ENCODE data around the gene NUBPL. TPM values are rescaled to one million over a fixed set of nuclear protein-coding genes. Genes with fewer than 3 reads are reported as not detected.
"Not testable (repeated sequence)": the region's sequence is repeated elsewhere in the genome, so short reads cannot be mapped to it uniquely, and the experiment has no call there.

NUBPL gene
- total RNA-seq, 4 donors from 2014 or later: 5.7 to 9.2 (median 7.2) TPM

DNA sequence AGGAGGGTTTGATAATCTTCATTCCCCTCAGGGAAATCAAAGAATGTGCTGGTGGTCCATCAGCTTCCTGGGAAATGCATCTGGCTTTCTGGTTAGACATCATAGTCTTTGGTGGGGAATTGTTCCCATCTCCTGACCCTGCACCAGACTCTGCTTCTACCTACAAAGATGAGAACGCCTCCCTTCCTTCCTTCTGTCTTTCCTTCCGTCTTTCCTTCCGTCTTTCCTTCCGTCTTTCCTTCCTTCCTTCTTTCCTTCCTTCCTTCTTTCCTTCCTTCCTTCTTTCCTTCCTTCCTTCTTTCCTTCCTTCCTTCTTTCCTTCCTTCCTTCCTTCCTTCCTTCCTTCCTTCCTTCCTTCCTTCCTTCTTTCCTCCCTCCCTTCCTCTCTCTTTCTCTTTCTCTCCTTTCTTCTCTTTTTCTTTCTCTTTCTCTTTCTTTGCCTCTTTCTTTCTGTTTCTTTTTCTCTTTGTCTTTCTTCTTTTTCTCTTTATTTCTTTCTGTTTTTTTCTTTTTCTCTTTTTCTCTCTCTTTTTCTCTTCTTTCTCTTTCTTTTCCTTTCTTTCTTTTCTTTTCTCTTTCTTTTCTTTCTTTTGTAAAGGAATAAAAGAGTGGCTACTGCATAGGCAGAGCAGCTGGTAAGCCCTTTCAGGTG is 326.9 kb downstream of the NUBPL start:
- intact Hi-C loops (cut with DNase I; ENCODE audit: low total_unique reads): no loop called here
- TF ChIP-seq, protein P1, sequence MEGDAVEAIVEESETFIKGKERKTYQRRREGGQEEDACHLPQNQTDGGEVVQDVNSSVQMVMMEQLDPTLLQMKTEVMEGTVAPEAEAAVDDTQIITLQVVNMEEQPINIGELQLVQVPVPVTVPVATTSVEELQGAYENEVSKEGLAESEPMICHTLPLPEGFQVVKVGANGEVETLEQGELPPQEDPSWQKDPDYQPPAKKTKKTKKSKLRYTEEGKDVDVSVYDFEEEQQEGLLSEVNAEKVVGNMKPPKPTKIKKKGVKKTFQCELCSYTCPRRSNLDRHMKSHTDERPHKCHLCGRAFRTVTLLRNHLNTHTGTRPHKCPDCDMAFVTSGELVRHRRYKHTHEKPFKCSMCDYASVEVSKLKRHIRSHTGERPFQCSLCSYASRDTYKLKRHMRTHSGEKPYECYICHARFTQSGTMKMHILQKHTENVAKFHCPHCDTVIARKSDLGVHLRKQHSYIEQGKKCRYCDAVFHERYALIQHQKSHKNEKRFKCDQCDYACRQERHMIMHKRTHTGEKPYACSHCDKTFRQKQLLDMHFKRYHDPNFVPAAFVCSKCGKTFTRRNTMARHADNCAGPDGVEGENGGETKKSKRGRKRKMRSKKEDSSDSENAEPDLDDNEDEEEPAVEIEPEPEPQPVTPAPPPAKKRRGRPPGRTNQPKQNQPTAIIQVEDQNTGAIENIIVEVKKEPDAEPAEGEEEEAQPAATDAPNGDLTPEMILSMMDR (IDR thresholded peaks at IDR 0.05): no peak
- no peak for TF ChIP-seq POLR2A (IDR thresholded peaks at IDR 0.05)
- DNase-seq (ENCODE audit: low spot score in 2 of 2): no peak
- H3K4me3 ChIP-seq (ENCODE audit: low read depth, poor library complexity, severe bottlenecking): no peak overlapping the region
- 88 to 89% methylated on average over 4 of the region's 4 CpGs for WGBS, 2 donors

DNA sequence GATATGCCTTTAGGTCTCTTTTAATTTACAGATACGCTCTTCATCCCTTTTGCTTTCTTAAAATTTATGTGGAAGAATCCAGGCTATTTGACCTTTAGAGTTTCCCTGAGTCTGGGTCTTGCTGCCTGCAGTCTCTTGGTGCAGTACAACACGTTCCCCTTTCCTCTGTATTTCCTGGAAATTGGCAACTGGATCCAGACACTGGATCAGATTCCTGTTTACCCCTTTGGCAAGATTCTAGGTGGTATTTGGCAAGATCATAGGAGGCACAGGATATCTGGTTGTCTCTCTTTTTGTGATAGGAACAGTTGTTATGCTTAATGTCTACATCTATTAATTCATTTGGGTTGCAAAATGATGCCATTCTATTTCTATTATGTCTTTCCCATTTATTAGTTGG is 328.1 kb downstream of the NUBPL start:
- WGBS, 2 donors: 63 to 65% methylated on average over 2 of the region's 2 CpGs
- H3K4me3 ChIP-seq (ENCODE audit: low read depth, poor library complexity, severe bottlenecking): no peak overlapping the region
- intact Hi-C loops (cut with DNase I; ENCODE audit: low total_unique reads): no loop called here
- TF ChIP-seq, protein P1 (IDR thresholded peaks at IDR 0.05): no peak
- TF ChIP-seq POLR2A (IDR thresholded peaks at IDR 0.05): no peak
- DNase-seq (ENCODE audit: low spot score in 2 of 2): no peak

DNA sequence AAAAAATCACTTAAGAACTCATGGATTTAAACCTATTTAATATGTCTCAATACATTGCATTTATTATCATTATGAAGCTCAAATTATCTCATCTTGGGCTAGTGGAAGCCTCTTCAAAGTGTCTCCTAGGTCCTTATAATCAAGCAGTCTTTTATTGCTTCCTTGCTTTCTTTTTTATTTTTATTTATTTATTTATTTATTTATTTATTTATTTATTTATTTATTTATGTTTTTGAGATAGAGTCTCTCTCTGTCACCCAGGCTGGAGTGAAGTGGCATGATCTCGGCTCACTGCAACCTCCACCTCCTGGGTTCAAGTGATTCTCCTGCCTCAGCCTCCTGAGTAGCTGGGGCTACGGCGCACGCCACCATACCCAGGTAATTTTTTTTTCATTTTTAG is 329.0 kb downstream of the NUBPL start:
- intact Hi-C loops (cut with DNase I; ENCODE audit: low total_unique reads); H3K4me3 ChIP-seq (ENCODE audit: low read depth, poor library complexity, severe bottlenecking); DNase-seq (ENCODE audit: low spot score in 2 of 2): not testable (repeated sequence)
- 98 to 99% methylated on average over 4 of the region's 4 CpGs for WGBS, 2 donors

DNA sequence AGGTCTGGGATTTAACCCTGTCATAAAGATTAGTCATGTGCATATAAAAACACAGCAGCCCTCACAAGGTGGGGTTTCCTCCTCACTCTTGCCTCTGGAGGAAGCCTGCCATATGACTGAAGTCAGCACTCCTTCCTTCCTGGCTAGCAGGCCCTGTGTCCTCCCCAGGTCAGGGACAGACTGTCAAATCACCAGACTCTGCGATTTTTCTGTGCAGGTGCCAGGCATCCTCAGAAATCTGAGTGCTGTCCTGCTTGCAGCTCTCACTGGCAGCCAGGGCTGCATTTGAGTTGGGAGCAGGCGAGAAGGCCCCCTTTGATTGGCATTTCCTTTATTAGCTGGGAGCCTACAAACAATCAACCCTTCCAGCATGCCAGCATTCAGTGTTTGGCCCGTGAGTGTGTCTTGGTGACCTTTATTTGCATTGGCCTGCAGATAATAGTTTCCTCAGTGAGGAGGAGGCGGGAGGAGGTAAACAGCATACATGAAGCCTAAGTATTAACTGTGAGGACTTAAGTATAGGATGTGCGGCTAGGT is 332.1 kb downstream of the NUBPL start:
- intact Hi-C loops (cut with DNase I; ENCODE audit: low total_unique reads): no loop called here
- no peak for DNase-seq (ENCODE audit: low spot score in 2 of 2)
- 61 to 80% methylated on average over 5 of the region's 5 CpGs for WGBS, 2 donors
- no peak overlapping the region for H3K4me3 ChIP-seq (ENCODE audit: low read depth, poor library complexity, severe bottlenecking)
- TF ChIP-seq POLR2A (IDR thresholded peaks at IDR 0.05): no peak
- TF ChIP-seq, protein P1 (IDR thresholded peaks at IDR 0.05): no peak

DNA sequence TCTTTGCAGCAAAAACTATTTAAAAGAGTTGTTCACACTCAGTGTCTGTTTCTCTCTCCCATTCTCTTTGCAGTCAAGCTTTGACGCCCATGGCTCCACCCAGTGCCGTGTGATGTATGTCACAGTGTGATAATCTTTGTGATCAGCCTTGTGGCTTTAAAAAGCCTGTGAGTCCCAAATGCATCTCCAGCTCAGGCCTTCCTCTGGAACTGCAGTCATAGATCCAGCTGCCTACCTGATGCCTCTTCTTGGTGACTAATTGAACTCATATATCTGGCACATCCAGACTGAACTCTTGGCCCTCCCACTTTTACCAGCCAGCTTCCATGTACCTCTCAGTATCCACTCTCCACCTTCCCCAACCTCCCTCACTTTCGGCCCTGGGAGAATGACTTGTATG is 333.1 kb downstream of the NUBPL start:
- intact Hi-C loops (cut with DNase I; ENCODE audit: low total_unique reads): no loop called here
- WGBS, 2 donors: 66 to 71% methylated on average over 3 of the region's 3 CpGs
- no peak overlapping the region for H3K4me3 ChIP-seq (ENCODE audit: low read depth, poor library complexity, severe bottlenecking)
- no peak for TF ChIP-seq POLR2A (IDR thresholded peaks at IDR 0.05)
- TF ChIP-seq, protein P1 (IDR thresholded peaks at IDR 0.05): no peak
- DNase-seq (ENCODE audit: low spot score in 2 of 2): no peak

DNA sequence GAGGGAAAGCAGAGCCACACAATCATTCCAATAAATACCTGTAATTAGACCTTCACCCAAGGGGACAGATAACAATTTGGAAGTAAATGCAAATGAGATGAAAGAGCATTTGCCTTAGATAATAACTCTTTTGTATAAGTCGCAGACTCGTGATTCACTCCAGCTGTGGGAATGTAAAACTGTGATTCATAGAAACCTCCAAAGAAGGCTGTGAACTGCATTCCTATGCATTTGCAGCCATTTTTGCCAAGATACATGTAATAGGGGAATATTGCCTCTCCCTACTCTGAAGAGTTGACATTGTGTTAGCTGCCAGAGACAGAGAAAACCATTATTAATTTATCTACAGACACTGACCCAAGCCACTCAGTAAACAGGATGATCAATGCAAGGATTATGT is 334.0 kb downstream of the NUBPL start:
- no peak for DNase-seq (ENCODE audit: low spot score in 2 of 2)
- TF ChIP-seq POLR2A (IDR thresholded peaks at IDR 0.05): no peak
- WGBS, 2 donors: 69 to 75% methylated on average over 2 of the region's 2 CpGs
- H3K4me3 ChIP-seq (ENCODE audit: low read depth, poor library complexity, severe bottlenecking): no peak overlapping the region
- intact Hi-C loops (cut with DNase I; ENCODE audit: low total_unique reads): no loop called here

DNA sequence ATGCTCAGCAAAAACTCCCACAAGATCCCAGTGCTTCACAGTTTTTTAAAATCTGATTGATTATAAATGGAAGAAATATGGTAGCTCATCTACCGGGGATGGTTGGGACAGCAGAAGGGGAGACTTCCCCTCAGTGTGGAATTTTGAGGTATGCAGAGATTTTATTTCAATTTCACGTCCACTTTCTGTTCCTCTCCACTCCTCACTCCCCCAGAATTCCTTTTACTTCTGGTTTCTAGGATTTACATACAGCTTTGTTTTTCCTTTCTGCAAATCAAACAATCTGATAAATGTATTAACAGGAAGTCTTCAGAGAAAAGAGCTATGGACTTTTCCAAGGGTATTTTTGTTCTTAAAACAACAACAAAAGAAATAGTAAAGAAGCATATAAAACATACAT is 334.4 kb downstream of the NUBPL start:
- WGBS, 2 donors: 82 to 83% methylated on average over 2 of the region's 2 CpGs
- TF ChIP-seq POLR2A (IDR thresholded peaks at IDR 0.05): no peak
- TF ChIP-seq, protein P1 (IDR thresholded peaks at IDR 0.05): no peak
- no peak for DNase-seq (ENCODE audit: low spot score in 2 of 2)
- no peak overlapping the region for H3K4me3 ChIP-seq (ENCODE audit: low read depth, poor library complexity, severe bottlenecking)
- intact Hi-C loops (cut with DNase I; ENCODE audit: low total_unique reads): no loop called here

All from lower leg skin (tissue), 4 donors.